Measurements from ENCODE around the gene TBC1D23. TPM values are rescaled to one million over a fixed set of nuclear protein-coding genes. Genes with fewer than 3 reads are reported as not detected.

TBC1D23 gene
- polyA plus RNA-seq, 1 of the 3 experiments (the other 2 are of a cell fraction) = 6.7 TPM

GRCh38 chr3:100288288-100288894, 27.6 kb downstream of the TBC1D23 start (continued):
- no peak for TF ChIP-seq RXRA (IDR thresholded peaks at IDR 0.05; ENCODE audit: borderline replicate concordance, low read depth)

- POLR2A ChIA-PET = no interaction called here
- no peak overlapping the region for H3K4me2 ChIP-seq
- H3K9me3 ChIP-seq = no peaks in the 10 kb centered on the region
- H4K20me1 ChIP-seq (ENCODE audit: insufficient read depth) = no peaks in the 10 kb centered on the region
- H3K4me1 ChIP-seq (ENCODE audit: control insufficient read depth in 1 of 2, insufficient read depth in 2 of 2, low read depth in 1 of 2, low read length in 1 of 2) = no peaks in the 10 kb centered on the region
- H3F3A ChIP-seq (replicated peaks; ENCODE audit: insufficient read depth) = no peaks in the 10 kb centered on the region
- H3K36me3 ChIP-seq (replicated peaks in 1 of 2; ENCODE audit: control insufficient read depth in 1 of 2, insufficient read depth in 2 of 2, low read length in 1 of 2) = peaks cover 10 to 39% of the 10 kb centered on the region in 2 experiments
- H3K9me2 ChIP-seq = no peaks in the 10 kb centered on the region
- no peak overlapping the region for H2AFZ ChIP-seq (ENCODE audit: low read depth)
- H3K9ac ChIP-seq = no peak overlapping the region
- no peaks in the 10 kb centered on the region for H3K79me2 ChIP-seq (ENCODE audit: insufficient read depth)
- H3K4me3 ChIP-seq (ENCODE audit: low read depth in 2 of 2, low read length in 1 of 2) = no peak overlapping the region
- TF ChIP-seq USF2 (IDR thresholded peaks at IDR 0.05; ENCODE audit: borderline replicate concordance, low read depth, low read length) (no peak), ZBTB33 (IDR thresholded peaks at IDR 0.05; ENCODE audit: borderline replicate concordance, low read depth) (no peak), TAF1 (IDR thresholded peaks at IDR 0.05; ENCODE audit: borderline replicate concordance, low read depth, low read length) (no peak), MEF2A (IDR thresholded peaks at IDR 0.05; ENCODE audit: borderline replicate concordance, low read depth) (no peak), NRF1 (IDR thresholded peaks at IDR 0.05; ENCODE audit: low read depth, low read length) (no peak), SMC3 (IDR thresholded peaks at IDR 0.05; ENCODE audit: low read depth, low read length) (no peak), PBX3 (IDR thresholded peaks at IDR 0.05) (no peak), IRF3 (IDR thresholded peaks at IDR 0.05; ENCODE audit: low read depth, low read length) (no peak), REST (IDR thresholded peaks at IDR 0.05; ENCODE audit: low read depth, low read length) (no peak), MAX (IDR thresholded peaks at IDR 0.05; ENCODE audit: low read depth) (no peak), RFX5 (IDR thresholded peaks at IDR 0.05; ENCODE audit: low read length) (no peak), RCOR1 (IDR thresholded peaks at IDR 0.05; ENCODE audit: low read length) (no peak), EP300 (IDR thresholded peaks at IDR 0.05; ENCODE audit: borderline replicate concordance in 1 of 2, low read depth in 1 of 2, low read length in 1 of 2) (no peak), SIN3A (IDR thresholded peaks at IDR 0.05; ENCODE audit: borderline replicate concordance, low read depth, low read length) (no peak)
- no peak for DNase-seq
- CTCF ChIA-PET = no interaction called here
- 74% methylated on average over 2 of the region's 2 CpGs for WGBS (ENCODE audit: low lambda C conversion rate)
- no peak overlapping the region for H3K27ac ChIP-seq (ENCODE audit: low read depth in 2 of 2, low read length in 1 of 2)
- H3K27me3 ChIP-seq (ENCODE audit: insufficient read depth) = no peaks in the 10 kb centered on the region
Observed at GRCh38 chr3:100289339-100289738, 28.5 kb downstream of the TBC1D23 start.
